Osteocyte (in vitro differentiated cells): ENCODE results near the gene LRRC56. TPM values are rescaled to one million over a fixed set of nuclear protein-coding genes. Genes with fewer than 3 reads are reported as not detected.

Source experiments
- DNase-seq: peaks from one replicate; pipeline ENCODE4 v3.0.0; 2021; ENCODE audit warnings: mixed read lengths; ENCODE audit not compliant: unreplicated experiment; ENCODE audit errors: extremely low spot score
- H3K27ac Mint-ChIP-seq: one replicate; pipeline ENCODE4 v1.8.0; 2021; ENCODE audit warnings: mild to moderate bottlenecking, mixed read lengths; ENCODE audit not compliant: unreplicated experiment
- H3K27me3 Mint-ChIP-seq: one replicate; pipeline ENCODE4 v1.8.0; 2021; ENCODE audit warnings: mixed read lengths; ENCODE audit not compliant: unreplicated experiment
- H3K36me3 Mint-ChIP-seq: one replicate; pipeline ENCODE4 v1.8.0; 2021; ENCODE audit warnings: mixed read lengths; ENCODE audit not compliant: unreplicated experiment
- H3K4me1 Mint-ChIP-seq: one replicate; pipeline ENCODE4 v1.8.0; 2021; ENCODE audit warnings: mixed read lengths; ENCODE audit not compliant: unreplicated experiment
- H3K4me3 Mint-ChIP-seq: one replicate; pipeline ENCODE4 v1.8.0; 2021; ENCODE audit warnings: mild to moderate bottlenecking, moderate library complexity, mixed read lengths; ENCODE audit not compliant: unreplicated experiment
- H3K9me3 Mint-ChIP-seq: one replicate; pipeline ENCODE4 v1.8.0; 2021; ENCODE audit warnings: mixed read lengths; ENCODE audit not compliant: unreplicated experiment
- total RNA-seq: library from RNA; stranded (reverse); gene quantifications from 2 replicates; pipeline ENCODE4 v1.2.1, GENCODE V29; 2021
- TF ChIP-seq, protein P1 (sequence below): fragments of 200-600 bp; sonication (generic); IDR thresholded peaks from 2 replicates; pipeline ENCODE4 v1.5.0; 2021; ENCODE audit warnings: antibody characterized with exemption, mild to moderate bottlenecking, moderate library complexity

The LRRC56 gene
- total RNA-seq, 1 donor from 2014 or later = 3.7 TPM

DNA sequence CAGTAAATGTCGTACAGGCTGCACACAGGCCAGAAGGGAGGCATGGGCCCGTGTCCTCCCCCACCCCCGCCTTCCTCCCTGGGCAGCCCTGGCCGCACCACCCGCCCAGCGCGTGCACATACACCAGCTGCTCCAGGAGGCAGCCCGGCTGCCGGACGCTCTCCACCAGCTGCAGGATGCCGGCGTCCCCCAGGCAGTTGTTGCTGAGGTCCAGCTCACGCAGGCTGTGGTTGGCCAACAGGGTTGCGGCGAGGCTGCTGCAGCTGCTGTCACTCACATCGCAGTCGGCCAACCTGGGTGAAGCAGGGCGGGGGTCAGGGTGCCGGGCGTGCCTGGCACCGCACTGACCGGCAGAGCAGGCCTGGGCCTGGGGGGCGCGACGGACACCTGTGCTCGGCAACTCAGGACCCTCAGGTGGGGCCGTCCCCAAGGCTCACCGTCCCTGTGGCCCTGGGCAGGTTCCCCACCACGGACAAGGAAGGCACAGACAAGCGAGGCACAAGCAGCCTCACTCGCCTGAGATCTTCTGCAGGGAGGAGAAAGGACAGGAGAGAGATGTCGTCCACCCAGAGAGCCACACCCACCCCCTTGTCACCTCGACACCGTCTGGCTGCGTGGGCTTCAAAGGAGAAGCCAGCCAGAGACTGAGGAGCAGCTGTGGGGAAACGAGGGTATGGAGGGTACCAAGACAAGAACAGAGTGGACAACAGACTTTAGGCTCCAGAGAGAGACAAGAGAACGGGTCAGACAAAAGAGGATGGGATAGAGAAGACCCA lies 42.4 kb upstream of the LRRC56 start:
- Mint-ChIP-seq H3K27me3 (no peaks in the 10 kb centered on the region), H3K4me3 (no peak overlapping the region), H3K27ac (no peak overlapping the region), H3K36me3 (peaks cover 37% of the 10 kb centered on the region), H3K9me3 (no peaks in the 10 kb centered on the region), H3K4me1 (no peaks in the 10 kb centered on the region)
- TF ChIP-seq, protein P1, sequence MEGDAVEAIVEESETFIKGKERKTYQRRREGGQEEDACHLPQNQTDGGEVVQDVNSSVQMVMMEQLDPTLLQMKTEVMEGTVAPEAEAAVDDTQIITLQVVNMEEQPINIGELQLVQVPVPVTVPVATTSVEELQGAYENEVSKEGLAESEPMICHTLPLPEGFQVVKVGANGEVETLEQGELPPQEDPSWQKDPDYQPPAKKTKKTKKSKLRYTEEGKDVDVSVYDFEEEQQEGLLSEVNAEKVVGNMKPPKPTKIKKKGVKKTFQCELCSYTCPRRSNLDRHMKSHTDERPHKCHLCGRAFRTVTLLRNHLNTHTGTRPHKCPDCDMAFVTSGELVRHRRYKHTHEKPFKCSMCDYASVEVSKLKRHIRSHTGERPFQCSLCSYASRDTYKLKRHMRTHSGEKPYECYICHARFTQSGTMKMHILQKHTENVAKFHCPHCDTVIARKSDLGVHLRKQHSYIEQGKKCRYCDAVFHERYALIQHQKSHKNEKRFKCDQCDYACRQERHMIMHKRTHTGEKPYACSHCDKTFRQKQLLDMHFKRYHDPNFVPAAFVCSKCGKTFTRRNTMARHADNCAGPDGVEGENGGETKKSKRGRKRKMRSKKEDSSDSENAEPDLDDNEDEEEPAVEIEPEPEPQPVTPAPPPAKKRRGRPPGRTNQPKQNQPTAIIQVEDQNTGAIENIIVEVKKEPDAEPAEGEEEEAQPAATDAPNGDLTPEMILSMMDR = no peak
- DNase-seq = no peak

DNA sequence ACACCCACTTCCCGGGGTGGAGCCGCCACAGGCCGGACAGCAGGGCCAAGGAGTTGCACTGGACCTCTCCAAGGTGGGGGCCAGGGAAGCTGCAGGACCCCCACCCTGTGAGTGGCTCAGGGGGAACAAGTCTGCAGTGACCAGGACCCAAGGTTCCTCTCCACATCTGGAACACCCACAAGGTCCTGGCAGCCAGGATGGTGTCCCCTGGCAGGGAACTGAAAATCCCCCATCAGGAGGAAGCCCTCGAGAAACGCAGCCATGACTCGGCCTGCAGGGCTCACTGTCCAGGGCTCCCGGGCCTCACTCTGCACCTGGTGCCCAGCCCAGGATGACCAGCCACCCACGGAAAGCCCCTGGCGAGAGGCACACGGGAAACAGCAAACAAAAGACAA lies 41.8 kb upstream of the LRRC56 start:
- H3K27me3 Mint-ChIP-seq = no peaks in the 10 kb centered on the region

DNA sequence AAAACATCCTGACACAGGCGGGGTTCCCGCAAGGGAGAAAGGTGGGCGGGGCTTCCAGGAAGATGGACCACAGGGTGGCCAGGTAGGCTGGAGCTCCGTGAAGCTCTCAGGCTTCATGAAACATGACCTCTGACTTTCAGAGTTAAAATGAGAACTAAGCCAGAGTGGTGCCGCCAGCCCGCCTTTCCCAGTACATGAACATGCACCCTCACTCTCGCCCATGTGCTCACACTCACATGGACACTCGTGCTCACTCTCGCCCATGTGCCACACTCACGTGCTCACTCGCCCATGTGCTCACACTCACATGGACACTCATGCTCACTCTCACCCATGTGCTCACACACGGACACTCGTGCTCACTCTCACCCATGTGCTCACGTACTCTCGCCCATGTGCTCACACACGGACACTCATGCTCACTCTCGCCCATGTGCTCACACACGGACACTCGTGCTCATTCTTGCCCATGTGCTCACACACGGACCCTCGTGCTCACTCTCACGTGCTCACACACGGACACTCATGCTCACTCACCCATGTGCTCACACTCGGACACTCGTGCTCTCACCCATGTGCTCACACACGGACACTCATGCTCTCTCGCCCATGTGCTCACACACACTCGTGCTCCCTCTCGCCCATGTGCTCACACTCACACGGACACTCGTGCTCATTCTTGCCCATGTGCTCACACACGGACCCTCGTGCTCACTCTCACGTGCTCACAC lies 40.3 kb upstream of the LRRC56 start:
- no peak for DNase-seq
- no peaks in the 10 kb centered on the region for H3K27me3 Mint-ChIP-seq
- no peaks in the 10 kb centered on the region for H3K4me1 Mint-ChIP-seq
- TF ChIP-seq, protein P1 = no peak
- no peaks in the 10 kb centered on the region for H3K9me3 Mint-ChIP-seq
- H3K27ac Mint-ChIP-seq = no peak overlapping the region
- no peak overlapping the region for H3K4me3 Mint-ChIP-seq
- peaks cover 44% of the 10 kb centered on the region for H3K36me3 Mint-ChIP-seq

More for the DNA sequence above, 41.8 kb upstream of the LRRC56 start:
- TF ChIP-seq, protein P1 = no peak
- no peak for DNase-seq
- no peak overlapping the region for H3K27ac Mint-ChIP-seq
- H3K9me3 Mint-ChIP-seq = no peaks in the 10 kb centered on the region
- H3K36me3 Mint-ChIP-seq = peaks cover 37% of the 10 kb centered on the region
- no peaks in the 10 kb centered on the region for H3K4me1 Mint-ChIP-seq
- no peak overlapping the region for H3K4me3 Mint-ChIP-seq

DNA sequence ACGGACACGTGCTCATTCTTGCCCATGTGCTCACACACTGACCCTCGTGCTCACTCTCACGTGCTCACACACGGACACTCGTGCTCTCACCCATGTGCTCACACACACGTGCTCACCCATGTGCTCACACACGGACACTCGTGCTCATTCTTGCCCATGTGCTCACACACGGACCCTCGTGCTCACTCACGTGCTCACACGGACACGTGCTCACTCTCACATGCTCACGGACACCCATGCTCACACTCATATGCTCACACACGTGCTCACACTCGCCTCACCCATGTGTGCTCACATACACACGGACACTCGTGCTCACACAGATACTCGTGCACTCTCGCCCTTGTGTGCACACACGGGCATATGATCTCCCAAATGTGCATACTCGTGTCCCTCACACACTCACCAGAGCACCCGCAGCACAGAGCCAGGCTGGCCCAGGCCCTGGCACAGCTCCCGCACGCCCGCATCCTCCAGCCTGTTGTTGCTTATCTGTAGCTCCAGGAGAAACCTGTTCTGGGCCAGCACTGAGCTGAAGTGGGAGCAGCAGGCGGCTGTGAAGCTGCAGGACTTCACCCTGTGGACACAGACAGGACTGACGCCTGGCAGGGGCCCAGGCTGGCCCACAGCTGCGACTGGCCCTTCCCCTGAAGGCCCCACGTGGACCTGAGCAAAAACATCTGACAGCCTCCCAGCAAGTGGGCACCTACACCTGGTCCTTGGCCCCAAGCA lies 39.6 kb upstream of the LRRC56 start:
- H3K4me3 Mint-ChIP-seq = no peak overlapping the region
- no peak for DNase-seq
- peaks cover 41% of the 10 kb centered on the region for H3K36me3 Mint-ChIP-seq
- H3K27me3 Mint-ChIP-seq = no peaks in the 10 kb centered on the region
- H3K9me3 Mint-ChIP-seq = no peaks in the 10 kb centered on the region
- H3K4me1 Mint-ChIP-seq = no peaks in the 10 kb centered on the region
- H3K27ac Mint-ChIP-seq = peak overlapping the region; percentile 42
- TF ChIP-seq, protein P1 = no peak
